GM19463 (cell line): ENCODE measurements around the gene TSPAN9.

ENCODE experiments used
- ATAC-seq: cut with Tn5 transposase; IDR thresholded peaks from one replicate; pipeline ENCODE4 v1.9.1; 2021; ENCODE audit warnings: mild to moderate bottlenecking, moderate library complexity; ENCODE audit not compliant: unreplicated experiment

Gene TSPAN9

DNA sequence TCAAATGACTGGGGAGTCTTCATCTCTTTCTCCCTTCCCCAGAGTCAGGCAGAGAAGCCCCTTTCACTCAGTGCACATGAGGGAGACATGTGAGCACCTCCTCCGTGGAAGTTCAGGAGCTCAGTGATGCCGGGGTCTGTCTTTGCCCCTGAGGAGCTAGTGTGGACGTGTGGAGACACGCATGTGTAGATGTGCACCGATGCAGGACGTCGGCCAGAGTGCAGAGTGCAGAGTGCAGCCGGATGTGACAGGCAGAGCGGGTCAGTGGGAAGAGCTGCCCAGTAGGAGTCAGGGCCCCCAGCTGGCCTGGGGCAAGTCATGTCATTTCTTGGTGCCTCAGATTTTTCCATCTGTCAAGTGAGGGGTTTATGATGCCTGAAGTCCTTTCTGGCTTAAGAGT, 20.7 kb downstream of the TSPAN9 start:
- ATAC-seq: no peak

DNA sequence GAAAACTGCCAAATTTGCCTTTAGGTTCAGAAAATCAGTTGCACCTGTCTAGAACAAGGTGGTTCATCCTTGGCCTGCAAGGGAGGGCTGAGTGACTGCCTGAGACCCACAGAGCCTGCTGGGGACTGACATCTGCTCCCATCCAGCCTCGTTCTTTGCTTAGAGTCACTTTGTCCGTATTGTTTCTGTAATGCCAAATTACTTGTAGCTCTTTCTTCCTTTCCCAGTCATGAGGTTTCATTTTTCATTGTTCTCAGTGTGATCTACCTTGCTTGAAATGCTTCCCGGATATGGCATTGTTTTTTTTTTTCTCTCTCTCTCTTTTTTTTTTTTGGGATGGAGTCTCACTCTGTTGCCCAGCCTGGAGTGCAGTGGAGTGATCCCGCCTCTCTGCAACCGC, 21.3 kb downstream of the TSPAN9 start:
- ATAC-seq: no peak

DNA sequence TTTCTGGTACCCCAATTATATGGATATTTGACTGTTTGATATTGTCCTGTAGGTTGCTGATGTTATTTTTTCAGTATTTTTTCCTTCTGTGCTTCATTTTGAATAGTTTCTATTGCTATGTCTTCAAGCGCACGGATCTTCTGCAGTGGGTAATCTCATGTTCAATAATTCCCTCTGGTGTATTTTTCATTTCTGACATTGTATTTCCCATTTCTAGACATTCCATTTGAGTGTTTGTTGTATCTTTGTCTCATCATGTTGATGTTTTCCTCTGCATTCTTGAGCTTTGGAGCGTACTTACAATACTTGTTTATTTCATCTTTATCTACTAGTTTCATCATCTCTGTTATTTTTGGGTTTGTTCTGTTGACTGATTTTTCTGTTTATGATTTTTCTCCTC, 22.0 kb downstream of the TSPAN9 start:
- no peak for ATAC-seq

DNA sequence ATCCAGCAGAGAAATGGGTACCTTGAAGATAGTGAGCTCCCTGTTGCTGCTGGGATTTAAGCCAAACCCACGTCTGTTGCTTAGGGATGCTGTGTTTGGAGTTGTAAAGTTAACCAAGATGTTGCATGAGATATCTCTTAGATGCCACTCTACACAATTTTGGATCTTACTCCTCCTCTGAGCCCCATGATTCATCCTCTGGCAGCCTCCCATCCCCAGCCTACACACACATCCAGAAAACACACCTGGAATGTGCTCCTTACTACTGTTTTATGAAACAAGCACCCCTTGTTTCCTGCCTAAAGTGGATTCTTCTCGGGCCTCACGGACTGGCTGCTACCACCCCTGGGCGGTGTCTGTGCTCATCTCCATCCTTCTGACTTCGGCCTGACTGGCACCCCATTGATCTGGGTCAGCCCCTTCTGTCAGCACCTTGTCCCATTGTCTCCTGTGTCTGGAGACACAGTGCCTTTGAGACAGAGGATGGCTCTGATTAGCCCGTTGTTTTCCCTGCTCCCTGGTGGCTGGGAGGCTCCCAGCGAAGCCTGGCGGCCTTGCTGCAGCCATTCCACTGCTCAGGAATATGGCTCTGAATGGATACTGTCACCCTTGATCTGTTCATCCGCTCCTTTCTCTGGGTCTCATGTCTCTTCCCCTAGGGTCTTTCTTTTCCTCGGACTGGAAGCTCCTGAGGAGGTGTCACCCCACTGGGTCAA, 24.3 kb downstream of the TSPAN9 start:
- ATAC-seq: no peak

DNA sequence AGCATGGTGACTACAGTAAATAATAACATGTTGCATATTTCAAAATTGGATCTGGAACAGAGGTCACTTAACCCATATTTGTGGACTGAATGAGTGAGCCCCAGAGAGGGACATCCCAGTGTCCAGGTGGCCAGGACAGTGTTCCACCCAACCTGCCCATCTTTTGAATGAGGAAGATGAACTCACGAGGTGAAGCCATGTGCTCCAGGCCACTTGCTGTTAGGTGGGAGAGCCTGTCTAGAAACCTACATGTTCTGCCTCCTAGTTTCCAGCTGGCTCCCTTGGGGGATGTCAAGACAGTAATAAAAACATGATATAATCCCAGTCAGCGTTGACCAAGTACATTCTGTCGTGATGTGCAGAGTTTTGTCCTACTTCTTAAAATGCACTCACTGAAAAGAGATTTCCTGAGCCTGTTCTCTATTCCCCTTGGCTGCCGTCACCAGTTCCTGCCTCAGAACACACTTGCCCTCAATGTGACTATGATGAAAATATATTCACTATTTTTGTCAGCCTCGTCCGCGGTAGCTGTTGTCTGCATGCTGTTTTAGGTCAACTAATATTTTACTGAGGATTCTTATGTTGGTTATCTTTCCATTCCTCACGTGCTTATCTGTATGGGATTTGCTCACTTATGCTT, 25.7 kb downstream of the TSPAN9 start:
- no peak for ATAC-seq

DNA sequence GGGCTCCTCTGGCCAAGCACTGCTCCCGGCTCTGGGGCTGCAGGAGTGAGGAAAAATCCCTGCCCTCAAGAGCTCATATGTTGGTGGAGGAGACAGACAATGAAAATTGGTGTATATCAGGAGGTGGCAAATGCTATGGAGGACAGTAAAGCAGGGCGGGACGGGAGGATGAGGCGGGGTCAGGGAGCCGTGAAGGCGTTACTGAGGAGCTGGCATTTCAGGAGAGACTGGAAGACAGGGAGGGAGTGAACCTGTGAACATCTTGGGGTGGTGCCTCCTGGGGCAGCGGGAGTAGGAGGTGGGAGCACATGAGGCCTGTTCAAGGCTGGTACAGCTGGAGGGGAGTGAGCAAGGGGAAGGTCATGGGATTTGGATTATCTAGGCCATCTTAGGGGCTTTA, 26.6 kb downstream of the TSPAN9 start:
- ATAC-seq: no peak

DNA sequence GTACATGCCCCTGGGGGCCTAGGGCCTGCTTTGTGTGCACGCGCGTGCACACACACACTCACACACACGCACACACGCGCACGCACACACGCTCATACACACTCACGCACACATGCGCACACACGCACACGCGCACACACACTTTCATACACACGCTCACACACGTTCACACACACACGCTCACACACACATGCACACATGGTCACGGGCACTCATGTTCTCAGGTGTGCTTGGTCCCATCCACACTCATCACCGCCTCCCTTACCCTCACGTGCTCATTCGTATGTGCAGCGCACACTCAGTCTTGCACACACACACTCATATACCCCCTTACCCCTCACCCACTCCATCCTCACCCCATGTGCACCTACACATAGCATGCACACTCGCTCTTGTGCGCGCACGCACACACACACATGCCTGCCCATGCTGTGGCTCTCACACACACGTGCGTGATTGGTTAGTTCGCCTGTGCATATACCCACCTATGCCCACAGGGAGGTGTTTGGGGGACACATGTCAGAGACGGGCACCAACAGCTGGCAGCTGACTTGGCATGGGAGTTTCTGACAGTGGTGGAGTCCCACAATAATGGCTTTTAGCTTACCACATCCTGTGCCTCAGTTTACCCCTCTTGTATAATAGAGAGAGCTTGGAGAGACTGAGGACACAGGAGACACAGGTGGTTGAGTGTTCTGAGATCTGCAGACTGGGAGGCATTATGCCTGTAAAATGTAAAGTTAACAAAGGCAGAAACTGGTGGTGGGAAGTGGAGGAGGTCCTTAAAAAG, 28.7 kb downstream of the TSPAN9 start:
- no peak for ATAC-seq

DNA sequence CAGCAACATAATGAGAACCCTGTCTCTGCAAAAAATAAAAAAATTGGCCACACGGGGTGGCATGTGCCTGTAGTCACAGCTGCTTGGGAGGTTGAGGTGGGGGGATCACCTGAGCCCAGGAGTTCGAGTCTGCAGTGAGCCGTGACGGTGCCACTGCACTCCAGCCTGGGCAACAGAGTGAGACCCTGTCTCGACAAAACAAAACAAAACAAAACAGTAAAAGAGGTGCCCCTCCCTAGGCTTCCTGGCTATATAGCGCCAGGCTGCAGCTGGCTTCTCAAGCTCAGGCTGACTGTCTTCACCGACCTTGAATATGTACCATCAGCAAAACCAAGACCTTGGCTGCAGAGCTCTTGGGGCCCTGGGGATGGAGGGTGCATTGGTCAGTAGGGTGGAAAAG, 29.4 kb downstream of the TSPAN9 start:
- no peak for ATAC-seq

DNA sequence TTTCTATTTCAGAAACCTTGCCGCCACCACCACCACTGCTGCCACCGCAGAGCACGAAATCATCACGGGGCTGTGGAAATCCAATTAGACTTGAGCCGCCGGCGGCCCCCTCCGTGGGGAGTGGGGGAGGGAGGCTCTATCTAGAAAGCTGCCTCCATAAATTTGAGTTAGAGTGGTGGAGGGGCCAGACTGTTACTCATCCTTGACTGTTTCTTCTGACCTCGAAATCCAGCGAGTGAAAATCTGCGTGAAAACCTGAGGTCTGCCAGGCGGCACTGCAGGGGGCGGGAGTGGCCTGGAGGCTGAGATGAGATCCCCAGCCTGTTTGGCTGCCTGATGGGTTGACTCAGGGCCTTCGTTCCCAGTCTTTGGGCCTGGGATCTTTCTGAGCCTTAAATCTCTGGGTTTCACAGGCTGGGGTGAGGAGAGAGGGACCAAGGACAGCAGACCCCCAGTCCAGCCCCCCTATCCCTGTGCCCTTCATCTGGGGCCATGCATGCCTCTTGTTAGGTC, 29.9 kb downstream of the TSPAN9 start:
- no peak for ATAC-seq

DNA sequence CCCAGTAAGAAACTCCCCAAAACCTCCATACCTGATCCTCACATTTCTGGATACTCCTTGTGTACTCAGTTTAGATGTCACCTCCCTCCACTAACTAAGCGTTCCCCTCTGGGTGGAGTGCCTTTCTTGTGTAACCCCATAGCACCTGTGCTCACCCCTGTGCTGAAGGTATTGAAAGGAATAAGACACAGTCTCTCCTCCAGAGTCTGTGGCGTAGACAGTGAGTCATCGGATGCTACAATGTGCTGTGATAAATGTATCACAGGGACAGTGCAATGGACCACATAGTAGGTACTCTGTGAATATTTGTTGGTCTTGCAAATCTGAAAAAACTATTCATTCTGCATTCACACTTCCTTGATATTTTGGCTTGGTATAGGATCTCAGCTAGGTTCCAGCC, 30.8 kb downstream of the TSPAN9 start:
- no peak for ATAC-seq

DNA sequence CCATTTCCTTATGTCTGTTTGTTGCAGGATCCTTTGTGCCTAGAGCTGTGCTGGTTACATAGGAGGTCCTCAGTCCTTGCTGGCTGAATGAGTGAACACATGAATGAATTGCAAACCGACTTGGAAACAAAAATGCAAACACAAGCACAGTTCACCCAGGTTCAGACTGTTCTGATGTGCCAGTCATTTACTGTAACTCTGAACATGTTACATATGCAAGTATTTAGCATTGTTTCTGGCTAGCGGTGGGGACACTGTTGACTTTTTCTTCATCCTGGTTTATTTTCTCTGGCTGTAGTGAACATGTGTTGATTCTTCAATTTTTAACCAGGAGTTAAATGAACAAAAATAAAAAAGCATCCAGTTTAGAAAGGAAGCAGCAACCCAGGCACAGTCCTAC, 33.4 kb downstream of the TSPAN9 start:
- no peak for ATAC-seq

DNA sequence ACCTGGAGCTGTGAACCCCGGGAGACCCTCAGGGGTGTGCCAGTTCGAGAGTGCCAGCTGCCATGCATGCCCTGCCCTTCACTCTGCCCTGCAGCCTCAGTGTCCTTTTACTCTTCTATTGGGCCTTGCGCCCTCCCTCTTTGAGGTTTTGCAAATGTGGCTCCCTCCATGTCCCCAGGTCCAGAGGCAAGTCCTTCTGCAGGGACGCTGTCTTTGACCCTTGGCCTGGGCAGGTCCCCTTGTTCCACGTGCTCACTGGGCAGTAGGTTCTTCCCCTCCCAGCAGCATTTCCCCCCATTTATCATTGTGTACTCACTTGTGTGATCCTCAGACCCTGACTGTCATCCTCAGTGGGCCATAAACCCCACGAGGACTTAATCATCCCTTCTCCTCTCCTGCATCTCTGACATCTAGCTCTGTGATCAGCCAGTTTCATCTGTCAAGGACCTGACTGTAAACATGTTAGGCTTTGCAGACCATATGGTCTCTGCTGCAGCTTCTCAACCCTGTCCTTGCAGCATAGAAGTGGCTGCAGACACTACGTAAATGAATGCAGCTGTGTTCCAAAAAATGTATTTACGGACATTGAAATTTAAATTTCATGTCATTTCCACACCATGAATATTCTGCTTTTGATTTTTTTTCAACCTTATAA, 36.6 kb downstream of the TSPAN9 start:
- no peak for ATAC-seq

DNA sequence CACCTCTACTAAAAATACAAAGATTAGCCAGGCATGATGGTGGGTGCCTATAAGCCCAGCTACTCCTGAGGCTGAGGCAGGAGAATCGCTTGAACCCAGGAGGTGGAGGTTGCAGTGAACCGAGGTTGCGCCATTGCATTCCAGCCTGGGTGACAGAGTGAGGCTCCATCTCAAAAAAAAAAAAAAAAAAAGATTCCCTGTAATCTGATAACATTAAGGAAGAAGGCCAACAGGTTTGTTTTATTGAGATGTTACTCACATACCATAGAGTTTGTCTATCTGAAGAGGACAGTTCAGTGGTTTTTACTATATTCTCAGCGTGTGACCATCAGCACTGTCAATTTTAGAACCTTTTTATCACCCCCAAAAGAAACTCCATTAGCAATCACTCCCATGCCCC, 37.5 kb downstream of the TSPAN9 start:
- ATAC-seq: no peak

DNA sequence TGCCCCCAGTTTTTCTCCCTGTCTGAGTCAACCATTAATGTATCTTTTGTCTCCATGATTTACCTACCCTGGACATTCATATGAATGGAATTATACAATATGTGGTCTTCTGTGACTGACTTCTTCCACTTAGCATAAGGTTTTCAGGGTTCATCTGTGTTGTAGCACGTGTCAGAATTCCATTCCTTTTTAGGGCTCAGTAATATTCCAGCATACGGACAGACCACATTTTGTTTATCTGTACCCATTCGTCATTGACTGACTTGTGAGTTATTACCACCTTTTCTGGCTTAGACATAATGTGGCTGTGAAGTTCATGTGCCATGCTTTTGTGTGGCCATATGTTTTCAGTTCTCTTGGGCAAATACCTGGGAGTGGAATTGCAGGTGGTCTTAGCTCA, 37.9 kb downstream of the TSPAN9 start:
- no peak for ATAC-seq

DNA sequence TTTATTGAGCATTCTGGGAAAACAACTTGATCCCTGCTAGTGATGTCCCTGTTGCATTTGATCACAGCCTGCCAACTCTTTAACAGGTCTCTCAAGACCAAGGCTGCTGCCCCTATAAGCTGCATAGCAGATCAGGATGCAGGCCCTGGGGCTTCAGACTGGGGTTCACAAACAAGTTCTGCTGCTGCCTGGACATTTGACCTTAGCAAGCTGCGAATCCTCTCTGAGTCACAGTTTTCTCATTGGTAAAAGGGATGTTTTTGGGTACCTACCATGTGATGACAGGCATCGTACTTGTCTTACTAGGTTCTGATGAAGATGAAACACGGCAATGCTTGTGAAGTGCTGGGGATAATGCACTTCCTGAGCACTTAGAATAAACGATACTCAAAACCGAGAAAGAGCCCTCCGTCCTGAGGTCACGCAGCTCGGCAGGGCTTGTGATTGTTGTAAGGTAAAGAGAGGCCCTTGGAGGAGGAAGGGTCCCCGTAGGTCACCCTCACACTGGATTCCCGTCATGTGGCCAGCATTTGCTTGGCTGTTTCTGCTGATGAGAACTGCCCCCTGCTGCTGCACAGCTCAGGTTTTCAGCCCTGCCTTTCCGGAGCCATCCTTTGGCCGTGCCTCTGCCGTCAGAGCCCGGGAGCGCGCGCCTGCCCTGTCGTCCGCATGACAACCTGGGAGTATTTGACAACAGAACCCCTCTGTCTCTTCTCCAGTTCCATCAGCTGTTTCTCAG, 39.1 kb downstream of the TSPAN9 start:
- ATAC-seq: no peak

DNA sequence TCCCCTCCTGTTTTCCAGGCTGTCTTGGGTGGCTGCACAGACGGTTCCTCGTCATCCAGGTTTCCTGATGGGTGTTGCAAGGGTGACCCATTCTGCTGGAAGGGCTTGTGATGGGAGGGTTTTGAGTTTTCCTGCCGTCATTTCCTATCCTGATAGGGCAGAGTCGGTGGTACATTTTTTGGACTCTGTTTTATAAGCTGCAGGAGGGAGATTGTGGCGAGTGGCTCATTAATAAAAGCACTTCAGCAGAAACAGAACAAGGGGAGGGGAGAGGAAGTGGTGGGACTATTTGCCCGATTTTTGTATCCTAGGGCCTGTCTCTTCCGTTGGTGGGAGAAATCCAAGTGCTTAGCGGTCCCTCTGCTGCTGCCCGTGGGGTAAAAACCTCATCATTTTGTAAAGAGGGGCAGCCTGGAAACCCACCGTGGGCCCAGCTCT, 40.0 kb downstream of the TSPAN9 start:
- ATAC-seq: no peak

DNA sequence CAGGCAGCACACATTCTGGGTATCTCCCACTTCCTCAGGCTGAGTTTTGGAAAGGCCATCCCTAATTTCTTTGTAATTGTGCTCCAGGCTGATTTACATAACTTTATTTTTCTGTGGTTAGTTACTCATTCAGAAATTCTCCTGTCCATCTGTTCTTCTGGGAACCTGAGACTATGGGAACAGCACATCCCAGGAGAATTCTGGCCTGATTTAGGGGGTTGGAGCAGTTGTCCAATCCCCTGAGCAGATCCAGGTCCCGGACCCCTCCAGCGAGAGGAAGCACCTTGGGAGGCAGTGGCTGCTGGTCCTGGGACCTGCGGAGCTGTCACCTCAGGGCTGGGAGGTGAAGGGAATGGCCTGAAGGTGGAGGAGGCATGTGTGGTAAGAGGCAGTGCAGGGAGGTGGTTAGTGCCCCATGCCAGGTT, 40.4 kb downstream of the TSPAN9 start:
- ATAC-seq: no peak

DNA sequence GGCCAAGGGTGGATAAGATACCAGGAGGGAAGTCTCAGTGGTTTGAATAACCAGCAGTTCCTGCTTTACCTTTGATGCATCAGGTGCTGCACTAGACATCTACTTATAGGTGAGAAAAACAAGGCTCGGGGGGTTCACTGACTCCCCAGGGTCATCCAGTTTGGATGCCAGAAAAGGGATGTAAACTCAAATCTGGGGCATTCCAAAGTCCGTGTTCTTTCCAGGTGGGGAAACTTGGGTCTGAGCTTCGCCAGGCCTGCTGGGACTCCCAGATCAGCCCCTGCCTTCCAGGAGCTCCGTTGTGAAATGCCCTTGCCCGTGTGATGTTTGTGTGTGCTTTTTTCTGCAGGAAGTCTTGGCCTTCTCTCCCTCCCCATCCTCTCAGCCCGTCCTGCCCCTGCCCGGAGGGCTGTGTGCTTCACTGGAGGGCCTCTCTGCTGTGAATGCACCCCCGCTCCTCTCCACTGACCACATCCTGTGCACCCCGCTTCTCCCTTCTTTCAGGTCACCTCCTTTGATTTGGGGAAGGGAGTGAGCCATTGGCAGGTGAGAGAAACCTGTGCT, 42.1 kb downstream of the TSPAN9 start:
- ATAC-seq: no peak

DNA sequence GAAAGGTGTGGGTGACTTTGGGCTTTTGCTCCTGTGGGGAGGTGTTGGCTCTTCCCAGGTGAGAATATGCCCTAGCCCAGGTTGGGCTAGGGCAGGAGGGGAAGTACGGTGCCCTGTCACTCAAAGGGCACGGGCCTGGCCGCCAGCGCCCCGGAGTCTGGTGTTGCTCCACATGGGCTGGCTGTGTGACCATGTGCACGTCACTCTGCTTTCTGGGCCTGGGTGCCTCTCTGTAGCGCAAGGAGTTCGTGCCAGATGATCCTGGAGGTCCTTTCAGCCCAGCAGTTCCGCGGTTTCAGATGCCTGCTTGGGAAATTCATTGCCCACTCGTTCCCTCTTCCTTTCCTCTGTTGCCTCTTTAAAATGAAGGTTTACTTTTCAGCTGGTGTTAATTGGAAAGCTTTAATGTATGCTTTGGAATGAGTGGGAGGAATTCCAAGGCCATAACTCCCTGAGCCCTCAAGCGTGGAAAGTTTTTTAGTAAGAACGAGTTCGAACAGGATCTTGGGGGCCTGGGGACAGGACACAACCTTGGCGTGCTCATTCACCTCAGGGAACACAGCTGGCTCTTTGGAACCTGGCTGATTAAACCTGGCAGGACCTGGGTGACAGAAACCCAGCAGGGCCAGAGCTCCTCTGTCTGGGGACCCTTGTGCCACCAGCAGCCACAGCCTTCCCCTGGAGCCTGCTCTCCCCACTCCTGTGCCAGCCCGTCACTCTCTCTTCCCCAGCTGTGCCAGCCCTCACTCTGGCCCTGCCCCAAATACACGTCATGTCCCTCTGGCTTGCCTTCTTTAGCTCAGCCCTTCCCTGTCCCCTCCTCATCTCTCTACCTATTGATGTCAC, 42.8 kb downstream of the TSPAN9 start:
- no peak for ATAC-seq
